ENCODE data around the gene DAZ4.
"Not testable (repeated sequence)": the region's sequence is repeated elsewhere in the genome, so short reads cannot be mapped to it uniquely, and the experiment has no call there.

- TF ChIP-seq IRF2 (CRISPR knock-in tag; IDR thresholded peaks at IDR 0.05; ENCODE audit: borderline replicate concordance, low read depth); NFYB (CRISPR knock-in tag; conservative IDR thresholded peaks at IDR 0.05; ENCODE audit: low read depth); CTCF (IDR thresholded peaks at IDR 0.05); USF2 (CRISPR knock-in tag; IDR thresholded peaks at IDR 0.05); FOXP4 (CRISPR knock-in tag; IDR thresholded peaks at IDR 0.05); ZBTB21 (CRISPR knock-in tag; IDR thresholded peaks at IDR 0.05; ENCODE audit: borderline replicate concordance): not testable (repeated sequence)
These were observed 11.9 kb upstream of the DAZ4 start for GRCh38 chrY:24821836-24822235.

Data from WTC11 (cell line).